AG04450 (cell line): ENCODE measurements around the gene GABRB1. TPM values are rescaled to one million over a fixed set of nuclear protein-coding genes. Genes with fewer than 3 reads are reported as not detected.

Experiments used
- CTCF ChIA-PET: fragments of 300-600, 350-600 bp; formaldehyde crosslinking; extraction: SDS; loops from one replicate; lab custom pipeline; 2022; ENCODE audit warnings: antibody characterized with exemption, inconsistent platforms; lab: Charles Lee
- POLR2A ChIA-PET: fragments of 350-600 bp; formaldehyde crosslinking; extraction: SDS; loops from one replicate; lab custom pipeline; 2021; ENCODE audit warnings: antibody characterized with exemption, inconsistent platforms; lab: Yijun Ruan, JAX
- DNase-seq: peaks from one replicate; pipeline ENCODE4 v3.0.0-alpha.2; 2011; ENCODE audit warnings: low read depth, low spot score
- H3K27ac ChIP-seq: one replicate; pipeline ENCODE4 v1.5.1; 2012; ENCODE audit warnings: low read depth, low read length, control low read depth
- H3K27me3 ChIP-seq: one replicate; pipeline ENCODE4 v1.6.0; 2012; ENCODE audit warnings: low read length; ENCODE audit not compliant: control insufficient read depth, insufficient read depth
- H3K4me3 ChIP-seq: 2 replicates; pipeline ENCODE4 v1.5.1; 2011; ENCODE audit warnings: mild to moderate bottlenecking, low read depth, low read length, control low read depth
- H3K9me3 ChIP-seq: 2 replicates; pipeline ENCODE4 v1.5.1; 2012; ENCODE audit warnings: low read length; ENCODE audit not compliant: control insufficient read depth, insufficient read depth
- CTCF ChIP-seq: IDR thresholded peaks from 2 replicates; pipeline ENCODE4 v1.5.1; 2011; ENCODE audit warnings: low read depth, low read length, control low read depth, inconsistent platforms
- polyA plus RNA-seq: library from polyadenylated mRNA; depleted of rRNA; stranded (reverse); fragments of >200 nt; gene quantifications from 2 replicates; pipeline ENCODE4 v1.2.3, GENCODE V29; 2011

Gene GABRB1
- polyA plus RNA-seq, 1 experiment = 8.1 TPM

GRCh38 chr4:47359891-47360290, 328.5 kb downstream of the GABRB1 start:
- Histone ChIP-seq H3K27me3 (no peaks in the 10 kb centered on the region), H3K4me3 (no peak overlapping the region), H3K9me3 (no peaks in the 10 kb centered on the region), H3K27ac (no peak overlapping the region)
- no peak for DNase-seq
- ChIA-PET CTCF (interaction anchor here (1.5 kb wide), 1 partner anchor 237 kb away, joined by 5 read pairs; no protein-coding TSS in a partner anchor), POLR2A (no interaction called here)
- no peak for TF ChIP-seq CTCF

DNA sequence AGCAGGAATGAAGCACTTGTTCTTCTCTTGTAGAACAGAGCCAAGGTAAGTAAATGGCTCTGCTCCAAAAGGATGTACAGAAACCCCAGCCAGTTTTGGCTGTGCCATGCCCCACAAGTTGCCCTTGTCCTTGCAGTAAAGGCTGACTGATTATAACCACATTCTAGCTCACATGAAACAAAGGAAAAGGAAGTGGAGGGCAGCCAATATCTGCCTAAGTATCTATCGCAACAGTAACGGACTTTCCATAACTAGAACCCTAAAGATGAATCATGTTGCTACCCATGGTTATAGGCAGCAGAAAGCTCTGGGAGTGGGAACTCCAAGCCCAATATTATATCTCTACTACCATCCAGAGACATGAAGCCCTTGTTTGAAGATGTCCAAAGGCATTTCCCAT, 336.4 kb downstream of the GABRB1 start:
- POLR2A ChIA-PET = no interaction called here
- no peak for TF ChIP-seq CTCF
- Histone ChIP-seq H3K9me3 (no peaks in the 10 kb centered on the region), H3K27me3 (no peaks in the 10 kb centered on the region), H3K4me3 (no peak overlapping the region), H3K27ac (no peak overlapping the region)
- CTCF ChIA-PET = interaction anchor here (1.2 kb wide), 1 partner anchor 245 kb away, joined by 4 read pairs; no protein-coding TSS in a partner anchor
- DNase-seq = no peak

DNA sequence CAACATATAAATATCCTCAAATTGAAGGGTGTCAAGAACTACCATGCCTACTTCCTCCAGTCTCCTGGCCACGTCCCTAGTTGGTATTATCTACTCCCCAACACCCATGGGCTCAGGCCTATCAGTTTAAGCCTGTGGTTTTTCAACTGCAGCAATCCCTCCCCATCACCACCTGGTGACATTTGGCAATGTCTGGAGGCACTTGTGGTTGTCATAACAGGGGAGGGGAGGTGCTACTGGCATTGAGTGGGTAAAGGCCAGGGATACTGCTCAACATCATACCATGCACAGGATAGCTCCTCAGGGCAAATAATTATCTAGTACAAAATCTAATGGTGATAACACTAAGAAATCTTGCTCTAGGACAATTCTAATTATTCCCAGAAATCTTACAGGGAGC, 336.8 kb downstream of the GABRB1 start:
- Histone ChIP-seq H3K27ac (no peak overlapping the region), H3K27me3 (no peaks in the 10 kb centered on the region), H3K4me3 (no peak overlapping the region), H3K9me3 (no peaks in the 10 kb centered on the region)
- DNase-seq = no peak
- no peak for TF ChIP-seq CTCF
- POLR2A ChIA-PET = no interaction called here
- CTCF ChIA-PET = no interaction called here

GRCh38 chr4:47372561-47372960, 341.2 kb downstream of the GABRB1 start:
- H3K27me3 ChIP-seq = no peaks in the 10 kb centered on the region
- TF ChIP-seq CTCF = no peak
- H3K27ac ChIP-seq = no peak overlapping the region
- POLR2A ChIA-PET = no interaction called here
- H3K4me3 ChIP-seq = no peak overlapping the region
- peaks cover 5% of the 10 kb centered on the region; the same call in 1 of the 2 replicates for H3K9me3 ChIP-seq
- DNase-seq = no peak
- CTCF ChIA-PET = interaction anchor here (0.7 to 2.4 kb wide), 3 partner anchors 10 to 250 kb away, joined by 3 to 10 read pairs (median 7); no protein-coding TSS in a partner anchor

DNA sequence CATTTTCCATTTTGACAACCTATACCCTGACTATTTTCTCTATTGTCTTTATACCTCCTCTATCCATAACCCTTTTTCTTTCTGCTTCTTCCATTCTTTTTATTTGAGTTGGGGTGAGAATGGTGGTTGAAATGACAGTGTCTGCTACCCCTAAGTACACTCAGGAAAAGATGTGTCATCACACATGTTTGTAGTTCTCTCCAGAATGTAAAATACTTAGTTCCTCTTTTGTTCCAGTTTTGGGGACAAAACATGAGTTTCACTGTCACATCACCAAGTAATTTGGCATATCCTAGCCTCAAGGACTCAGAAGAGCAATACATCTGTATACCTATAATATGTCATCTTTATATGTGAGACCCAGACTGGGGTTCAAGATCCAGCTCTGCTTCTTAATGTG, 341.8 kb downstream of the GABRB1 start:
- H3K27me3 ChIP-seq = no peaks in the 10 kb centered on the region
- TF ChIP-seq CTCF = no peak
- DNase-seq = no peak
- ChIA-PET CTCF (interaction anchor here (1.0 to 2.4 kb wide), 3 partner anchors 10 to 251 kb away, joined by 4 to 10 read pairs (median 7); no protein-coding TSS in a partner anchor), POLR2A (no interaction called here)
- no peak overlapping the region for H3K27ac ChIP-seq
- H3K9me3 ChIP-seq = peaks cover 9% of the 10 kb centered on the region; the same call in 1 of the 2 replicates
- H3K4me3 ChIP-seq = no peak overlapping the region
